GM19463 (cell line): ENCODE measurements around the gene CDR2.

Experiments used
- ATAC-seq: cut with Tn5 transposase; IDR thresholded peaks from one replicate; pipeline ENCODE4 v1.9.1; 2021; ENCODE audit warnings: mild to moderate bottlenecking, moderate library complexity; ENCODE audit not compliant: unreplicated experiment

The CDR2 gene

DNA sequence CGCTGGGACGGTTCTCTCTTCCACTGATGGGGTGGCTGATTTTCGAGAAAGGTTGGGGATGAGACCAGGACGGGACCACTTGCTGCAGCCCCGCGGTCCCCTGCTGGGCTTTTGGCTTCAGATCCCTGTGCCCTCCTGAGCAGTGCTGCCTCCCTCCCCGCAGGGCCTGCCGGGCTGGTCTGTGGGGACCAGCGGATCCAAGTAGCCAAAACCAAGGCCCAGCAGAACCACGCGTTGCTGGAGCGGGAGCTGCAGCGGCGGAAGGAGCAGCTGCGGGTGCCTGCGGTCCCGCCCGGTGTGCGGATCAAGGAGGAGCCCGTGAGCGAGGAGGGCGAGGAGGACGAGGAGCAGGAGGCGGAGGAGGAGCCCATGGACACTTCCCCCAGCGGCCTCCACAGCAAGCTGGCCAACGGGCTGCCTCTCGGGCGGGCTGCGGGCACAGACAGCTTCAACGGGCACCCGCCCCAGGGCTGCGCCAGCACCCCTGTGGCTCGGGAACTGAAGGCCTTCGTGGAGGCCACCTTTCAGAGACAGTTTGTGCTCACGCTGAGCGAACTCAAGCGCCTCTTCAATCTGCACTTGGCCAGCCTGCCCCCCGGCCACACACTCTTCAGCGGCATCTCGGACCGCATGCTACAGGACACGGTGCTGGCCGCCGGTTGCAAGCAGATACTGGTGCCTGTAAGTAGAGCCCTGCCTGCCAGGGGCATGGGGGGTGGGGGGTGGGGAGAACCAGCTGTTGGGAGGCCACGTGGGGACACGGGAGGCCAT is 48.6 kb downstream of the CDR2 start:
- no peak for ATAC-seq

DNA sequence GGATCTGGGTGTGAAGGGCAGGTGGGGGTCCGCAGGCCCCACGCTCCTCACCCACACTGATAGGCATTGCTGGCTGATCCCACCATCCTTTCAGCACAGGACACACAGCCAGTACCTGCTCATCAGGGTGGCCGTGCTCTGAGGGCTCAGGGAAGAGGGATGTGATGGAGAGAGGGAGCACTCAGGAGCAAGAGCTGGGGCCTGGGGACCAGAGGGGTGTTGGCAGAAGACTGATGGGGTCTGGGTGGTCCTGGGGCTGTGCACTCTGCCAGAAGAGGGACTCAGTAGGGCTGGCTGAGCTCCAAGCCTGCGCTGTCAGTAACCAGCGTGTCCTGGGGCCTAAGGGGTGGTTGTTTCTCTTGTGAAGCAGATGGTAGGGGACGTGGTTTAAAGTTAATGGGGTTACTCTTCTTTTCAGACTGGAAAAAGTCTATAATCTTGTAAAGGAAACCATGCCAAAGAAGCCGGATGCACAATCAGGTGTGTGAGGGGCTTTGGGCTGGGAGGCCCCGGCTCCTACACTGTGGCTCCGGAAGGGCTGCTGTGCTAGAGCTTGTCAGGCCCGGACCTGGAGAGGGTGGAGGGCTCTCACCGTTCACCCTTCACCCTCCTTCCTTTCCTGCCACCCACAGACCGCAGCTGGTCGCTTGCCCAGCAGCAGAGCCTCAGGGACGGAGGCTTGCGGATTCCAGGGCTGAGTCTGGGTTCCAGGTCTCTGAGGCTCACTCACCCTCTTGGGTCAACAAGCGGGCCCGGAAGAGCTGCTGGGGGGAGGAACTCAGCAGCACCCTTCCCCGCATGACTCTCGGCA is 49.4 kb downstream of the CDR2 start:
- ATAC-seq, result no peak

DNA sequence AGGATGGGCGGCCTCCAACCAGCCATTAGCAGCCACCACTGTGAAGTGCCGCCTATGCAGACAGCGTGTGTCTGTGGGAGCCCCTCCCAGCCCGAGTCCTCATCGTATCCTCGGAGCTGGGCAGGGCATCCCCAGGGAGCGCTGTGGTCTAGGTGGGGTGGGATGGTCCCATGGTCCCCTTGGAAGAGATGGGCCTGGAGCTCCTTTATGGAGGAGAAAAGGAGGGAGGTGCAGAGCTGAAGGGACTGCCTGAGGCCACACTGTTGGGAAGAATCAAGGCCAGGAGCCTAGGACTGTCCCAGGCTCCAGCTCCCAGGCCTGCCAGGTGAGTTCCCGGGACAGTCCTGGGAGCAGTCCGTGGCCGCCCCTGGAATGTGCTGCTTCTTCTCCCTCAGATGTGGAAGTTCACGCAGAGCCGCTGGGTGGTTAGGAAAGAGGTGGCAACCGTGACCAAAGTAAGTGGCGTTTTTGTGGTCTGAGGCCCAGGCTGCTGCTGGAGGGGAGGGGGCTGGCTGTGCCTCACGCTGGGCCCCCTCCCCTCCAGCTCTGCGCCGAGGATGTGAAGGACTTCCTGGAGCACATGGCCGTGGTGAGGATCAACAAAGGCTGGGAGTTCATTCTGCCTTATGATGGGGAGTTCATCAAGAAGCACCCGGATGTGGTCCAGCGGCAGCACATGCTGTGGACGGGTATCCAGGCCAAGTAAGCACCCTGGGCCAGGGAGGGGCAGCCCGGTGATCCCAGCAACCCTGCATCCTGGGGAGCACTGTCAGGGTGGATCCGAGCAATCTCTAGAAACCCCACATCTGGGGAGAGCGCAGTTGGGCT is 50.2 kb downstream of the CDR2 start:
- no peak for ATAC-seq

DNA sequence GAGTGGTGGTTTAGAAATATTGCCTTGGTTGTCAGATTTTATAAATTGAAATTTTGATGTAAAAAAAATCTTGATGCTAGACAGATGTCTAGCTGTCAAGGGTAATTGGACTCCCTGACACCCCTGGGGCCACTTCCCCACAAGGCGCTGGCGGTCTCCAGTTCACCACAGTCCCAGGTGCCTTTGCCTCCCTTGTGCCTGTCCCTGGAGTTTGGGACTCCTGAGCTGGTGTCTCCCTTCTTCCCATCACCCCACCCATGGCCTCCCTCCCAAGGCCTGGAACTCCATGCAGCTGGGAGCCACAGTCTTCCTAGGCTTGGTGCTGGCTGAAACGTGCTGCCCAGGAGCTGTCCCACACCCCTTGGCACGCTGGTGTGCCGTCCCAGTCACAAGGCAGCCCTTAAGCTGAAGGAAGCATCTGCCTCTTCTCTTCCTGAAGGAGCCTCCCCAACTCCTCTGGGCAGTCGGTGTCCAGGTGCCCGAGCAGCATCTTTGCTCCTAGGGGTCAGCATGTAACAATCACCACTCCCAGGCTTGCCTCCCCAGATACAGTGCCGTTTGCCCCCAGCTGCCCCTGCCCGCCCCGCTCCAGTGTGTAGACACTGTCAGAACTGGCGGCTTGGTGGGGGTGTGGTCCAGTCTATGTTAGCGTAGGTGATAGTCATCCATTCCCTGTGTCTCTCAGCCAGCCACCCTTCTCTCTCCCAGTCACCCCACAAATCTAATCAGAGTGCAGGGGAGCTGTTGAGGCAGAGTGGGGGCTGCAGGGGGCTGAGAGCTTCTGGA is 51.1 kb downstream of the CDR2 start:
- no peak for ATAC-seq

DNA sequence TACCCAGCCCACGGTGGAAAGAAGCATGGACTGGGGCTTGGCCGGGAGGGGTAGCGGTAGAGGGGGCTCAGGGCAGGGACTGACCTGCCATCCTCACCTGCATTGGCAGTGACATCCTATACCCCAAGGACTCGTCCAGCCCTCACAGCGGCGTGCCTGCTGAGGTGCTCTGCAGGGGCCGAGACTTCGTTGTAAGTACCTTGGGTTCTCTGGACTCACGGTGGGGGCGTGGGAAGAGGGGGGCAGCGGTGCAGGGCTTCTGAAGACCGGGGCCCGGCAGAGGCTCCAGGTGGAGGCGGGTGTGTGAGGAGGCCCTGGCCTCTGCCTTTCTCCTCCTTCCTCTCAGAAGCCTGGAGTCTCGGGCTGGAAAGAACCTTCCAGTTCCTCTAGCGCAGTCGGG is 51.7 kb downstream of the CDR2 start:
- no peak for ATAC-seq

DNA sequence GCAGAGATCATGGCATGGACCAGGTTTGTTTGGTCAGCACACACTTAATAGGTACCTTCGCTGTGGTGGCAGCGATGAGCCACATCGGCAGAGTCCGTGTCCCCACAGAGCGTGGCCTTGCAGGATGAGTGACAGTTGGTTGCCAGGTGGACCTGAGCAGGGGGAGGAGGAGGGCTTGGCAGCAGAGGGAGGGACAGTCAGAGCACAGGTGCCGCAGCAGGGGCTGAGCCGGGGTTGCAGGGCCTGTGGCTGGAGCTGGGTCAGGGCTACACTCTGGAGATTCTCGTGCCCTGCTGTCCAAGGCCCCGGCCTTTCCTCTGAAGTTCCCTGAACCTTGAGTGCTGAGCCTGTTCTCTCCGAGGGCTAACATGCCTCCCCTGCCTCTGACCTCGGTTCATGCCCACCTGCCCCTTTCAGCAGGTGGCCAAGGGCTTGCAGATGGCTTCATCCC is 52.4 kb downstream of the CDR2 start:
- no peak for ATAC-seq

DNA sequence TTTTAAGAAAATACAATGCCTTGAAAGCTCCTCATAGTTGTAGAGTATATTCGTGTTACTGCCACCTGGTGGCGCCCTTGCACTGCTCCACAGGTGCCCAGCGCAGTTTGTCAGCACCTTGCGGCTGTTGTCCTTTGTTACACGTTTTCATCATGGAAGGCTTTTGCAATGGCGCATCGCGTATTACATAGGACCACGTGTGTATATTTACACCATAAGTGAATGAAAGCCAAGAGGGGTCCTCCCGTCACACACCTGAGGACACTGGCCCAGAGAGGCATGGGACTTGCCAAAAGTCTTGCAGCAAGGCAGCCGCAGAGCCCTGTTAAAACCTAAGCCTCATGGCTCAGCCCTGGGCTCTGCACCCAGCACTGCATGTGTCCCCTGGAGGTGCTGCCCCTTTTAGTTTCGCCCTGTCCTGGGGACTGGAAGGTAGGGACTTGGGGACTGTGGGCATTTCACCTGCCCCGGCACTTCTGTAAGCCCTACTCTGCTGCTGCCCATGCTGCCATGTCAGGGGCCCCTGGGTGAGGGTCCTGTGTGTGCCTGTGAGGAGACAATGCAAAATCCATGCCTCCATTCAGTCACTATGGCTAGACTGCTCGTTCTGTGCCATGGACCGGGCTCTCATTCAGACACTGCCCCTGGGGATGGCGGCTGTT is 52.9 kb downstream of the CDR2 start:
- no peak for ATAC-seq

DNA sequence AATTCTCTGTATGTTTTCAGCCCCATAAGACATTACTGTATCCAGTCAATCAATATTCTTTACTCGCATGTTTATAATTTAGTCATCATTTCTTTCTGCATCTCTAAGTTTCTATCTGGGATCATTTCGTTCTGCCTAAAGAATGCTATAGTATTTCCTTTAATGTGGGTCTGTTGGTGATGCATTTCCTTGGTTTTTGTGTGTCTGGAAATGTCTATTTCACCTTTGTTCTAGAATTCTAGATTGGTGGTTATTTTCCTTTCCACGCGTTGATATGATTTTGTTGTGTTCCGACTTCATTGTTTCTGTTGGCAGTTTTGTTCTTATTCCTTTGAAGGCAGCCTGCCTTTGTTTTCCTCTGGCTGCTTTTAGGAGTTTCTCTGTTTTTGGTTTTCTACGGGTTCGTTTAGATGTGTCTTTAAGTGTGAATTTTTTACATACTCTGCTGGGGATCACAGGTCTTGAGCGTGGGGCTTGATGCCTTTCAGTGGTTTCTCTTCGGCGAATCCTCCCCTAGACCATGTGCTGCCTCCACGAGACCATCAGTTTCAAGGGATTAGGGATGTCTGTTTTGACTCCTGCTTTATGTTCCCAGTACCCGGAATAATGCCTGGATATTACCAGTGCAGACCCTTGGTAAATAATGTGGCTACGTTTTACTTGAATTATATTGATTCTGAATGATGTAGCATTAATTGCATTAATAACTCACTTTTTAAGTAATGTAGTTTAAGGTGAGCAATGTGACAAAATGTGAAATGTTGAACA is 53.7 kb downstream of the CDR2 start:
- no peak for ATAC-seq

DNA sequence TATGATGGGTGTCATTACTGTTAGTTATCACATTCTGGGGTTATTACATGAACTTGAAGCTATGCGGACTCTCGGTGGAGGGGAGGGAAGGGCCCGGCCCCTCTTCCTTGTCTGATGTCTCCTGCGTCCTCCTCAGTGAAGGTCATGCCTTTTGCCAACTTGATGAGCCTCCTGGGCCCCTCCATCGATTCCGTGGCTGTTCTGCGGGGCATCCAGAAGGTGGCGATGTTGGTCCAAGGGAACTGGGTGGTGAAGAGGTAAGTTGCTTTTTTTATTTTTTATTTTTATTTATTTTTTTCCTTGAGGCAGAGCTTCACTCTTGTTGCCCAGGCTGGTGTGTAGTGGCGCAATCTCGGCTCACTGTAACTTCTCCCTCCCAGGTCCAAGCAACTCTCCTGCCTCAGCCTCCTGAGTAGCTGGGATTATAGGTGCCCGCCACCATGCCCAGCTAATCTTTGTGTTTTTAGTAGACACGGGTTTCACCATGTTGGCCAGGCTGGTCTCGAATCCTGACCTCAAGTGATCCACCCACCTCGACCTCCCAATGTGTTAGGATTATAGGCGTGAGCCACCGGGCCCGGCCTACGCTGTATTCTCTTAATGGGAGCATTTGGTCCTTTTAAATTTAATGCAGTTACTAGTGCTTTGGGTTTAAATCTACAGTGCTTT is 55.6 kb downstream of the CDR2 start:
- no peak for ATAC-seq

DNA sequence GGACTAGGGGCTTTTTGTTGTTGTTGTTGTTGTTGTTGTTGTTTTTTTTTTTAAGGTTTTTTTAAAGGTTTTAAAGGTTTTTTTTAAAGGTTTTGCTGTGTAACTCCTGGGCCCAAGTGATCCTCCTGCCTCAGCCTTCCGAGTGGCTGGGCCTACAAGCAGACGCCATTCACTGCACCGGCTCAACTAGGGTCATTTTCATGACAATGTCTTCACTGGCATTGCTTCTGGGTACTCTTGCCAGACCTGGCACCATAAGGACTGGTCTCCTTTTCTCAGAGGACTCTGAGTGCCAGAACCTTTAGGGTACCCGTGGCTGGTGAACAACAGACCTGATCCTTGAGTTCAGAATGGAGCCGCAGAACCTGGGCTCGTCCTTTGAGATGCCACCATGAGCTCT is 56.8 kb downstream of the CDR2 start:
- ATAC-seq, result no peak

DNA sequence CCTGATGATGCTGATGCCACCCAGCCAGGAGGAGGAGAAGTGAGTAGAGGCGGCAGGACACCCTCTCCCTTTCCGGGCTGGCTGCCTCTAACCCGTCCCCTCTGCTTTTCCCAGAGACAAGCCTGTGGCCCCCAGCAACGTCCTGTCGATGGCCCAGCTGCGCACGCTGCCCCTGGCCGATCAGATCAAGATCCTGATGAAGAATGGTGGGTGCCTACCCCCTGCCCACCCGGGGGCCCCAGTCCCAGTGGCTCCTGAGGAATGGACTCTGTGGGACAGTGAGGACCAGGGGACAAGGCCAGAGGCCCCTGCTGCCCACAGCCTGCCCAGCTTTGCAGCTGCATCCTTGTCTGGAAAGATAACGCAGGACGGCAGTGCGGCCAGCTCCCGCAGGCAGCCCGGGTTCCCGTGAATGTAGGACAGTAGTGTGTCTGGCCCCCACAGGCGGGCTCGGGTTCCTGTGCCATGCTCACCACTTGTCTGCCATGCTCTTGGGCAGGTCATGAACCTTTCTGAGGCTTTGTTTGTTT is 57.4 kb downstream of the CDR2 start:
- no peak for ATAC-seq

DNA sequence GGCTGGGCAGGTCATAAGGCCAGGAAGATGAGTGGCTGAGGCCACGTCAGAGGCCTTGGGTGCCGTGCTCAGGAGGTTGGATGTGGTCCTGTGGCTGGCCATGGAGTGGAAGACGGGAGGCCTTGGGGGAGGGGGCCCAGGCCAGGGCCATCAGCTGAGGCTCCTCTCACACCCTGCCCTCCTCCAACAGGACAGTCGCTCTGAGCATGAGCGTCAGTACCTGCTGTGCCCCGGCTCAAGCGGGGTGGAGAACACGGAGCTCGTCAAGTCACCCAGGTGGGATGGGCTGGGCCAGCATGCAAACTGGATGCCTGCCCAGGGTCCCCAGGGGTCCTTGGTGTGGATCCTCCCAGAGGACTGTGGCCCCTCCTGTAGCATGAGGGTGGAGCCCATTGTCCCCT is 58.0 kb downstream of the CDR2 start:
- no peak for ATAC-seq

DNA sequence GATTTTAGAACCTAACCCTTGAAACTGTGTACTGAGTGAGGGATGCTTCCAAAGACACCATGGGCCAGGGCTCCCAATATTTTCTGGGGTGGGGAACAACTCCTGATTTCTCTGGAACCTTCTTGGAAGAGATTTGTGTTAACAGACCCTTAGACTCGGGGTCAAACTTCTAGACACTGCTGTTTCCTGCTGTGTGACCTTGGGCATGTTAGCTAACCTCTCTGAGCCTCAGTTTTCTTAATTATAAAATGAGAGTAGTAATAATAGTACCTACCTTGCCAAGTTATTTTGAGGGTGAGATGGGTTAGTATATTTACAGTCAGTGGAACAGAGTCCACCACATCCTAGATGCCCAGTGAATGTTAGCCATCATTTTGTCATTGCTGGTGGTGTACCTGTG is 58.4 kb downstream of the CDR2 start:
- no peak for ATAC-seq

DNA sequence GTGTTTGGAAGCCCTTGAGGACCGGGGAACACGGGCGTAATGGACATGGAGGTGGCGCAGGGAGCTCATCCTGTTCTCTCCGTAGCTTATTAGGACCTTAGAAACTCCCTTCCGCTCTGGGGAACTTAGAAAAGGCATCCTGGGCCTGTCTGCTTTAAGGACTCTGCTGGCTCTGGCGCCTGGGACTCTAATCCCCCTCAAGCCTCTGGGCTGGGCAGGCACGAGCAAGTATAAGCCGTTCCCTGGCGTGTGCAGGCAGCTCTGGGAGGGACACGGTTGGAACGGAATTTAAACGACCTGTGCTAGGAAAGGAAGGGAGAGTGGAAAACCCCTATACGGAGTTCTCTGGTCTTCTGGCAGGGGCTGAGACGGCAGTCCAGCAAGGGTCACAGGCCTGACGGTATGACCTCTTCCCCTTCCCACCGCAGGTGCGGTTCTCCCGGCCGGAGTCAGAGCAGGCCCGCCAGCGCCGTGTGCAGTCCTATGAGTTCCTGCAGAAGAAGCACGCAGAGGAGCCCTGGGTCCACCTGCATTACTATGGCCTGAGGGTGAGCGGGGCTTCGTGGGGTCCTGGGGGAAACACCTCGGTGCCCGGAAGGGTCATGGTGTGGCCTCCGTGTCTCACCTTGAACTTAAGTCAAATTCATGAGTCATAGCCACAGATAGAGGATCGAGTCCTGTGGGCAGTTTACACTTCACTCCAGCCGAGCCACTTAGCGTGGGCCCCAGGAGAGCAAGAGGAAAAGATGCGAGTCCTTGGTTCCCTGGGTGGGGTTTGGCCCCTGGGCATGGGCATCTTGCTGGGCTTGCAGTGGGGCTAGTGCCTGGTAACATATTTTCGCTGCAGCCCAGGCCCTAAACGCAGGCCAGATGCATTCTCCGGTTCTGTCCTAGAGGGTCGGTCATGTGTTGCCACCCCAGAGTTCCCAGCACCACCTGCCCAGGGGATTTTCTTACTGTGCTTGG is 59.5 kb downstream of the CDR2 start:
- no peak for ATAC-seq

DNA sequence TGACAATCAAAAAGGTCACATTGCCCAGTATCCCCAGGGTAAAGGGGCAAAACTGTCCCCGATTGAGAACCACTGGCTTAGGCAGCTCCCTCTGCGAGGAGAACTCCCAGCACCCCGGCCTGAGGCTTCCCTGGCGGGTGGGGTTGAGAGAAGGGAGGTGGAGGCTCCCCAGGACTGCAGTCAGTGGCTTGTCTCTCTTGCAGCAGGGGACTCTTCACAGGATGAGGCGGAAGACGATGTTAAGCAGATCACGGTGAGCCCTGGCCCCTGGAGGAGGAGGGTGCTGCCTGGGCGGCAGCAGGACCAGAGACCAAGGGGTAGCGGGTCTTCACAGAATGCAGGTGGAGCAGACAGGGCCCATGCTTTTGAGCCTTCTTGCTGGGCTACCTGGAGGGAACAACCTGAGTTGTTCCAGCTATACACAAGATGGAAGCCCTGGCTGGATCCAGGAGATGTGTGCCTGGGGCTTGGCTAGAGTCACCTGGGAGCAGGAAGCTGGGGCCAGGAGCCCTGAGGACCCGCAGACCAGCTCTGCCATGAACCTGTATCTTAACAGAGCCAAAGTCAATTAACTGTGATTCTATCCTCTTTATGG is 60.4 kb downstream of the CDR2 start:
- no peak for ATAC-seq

DNA sequence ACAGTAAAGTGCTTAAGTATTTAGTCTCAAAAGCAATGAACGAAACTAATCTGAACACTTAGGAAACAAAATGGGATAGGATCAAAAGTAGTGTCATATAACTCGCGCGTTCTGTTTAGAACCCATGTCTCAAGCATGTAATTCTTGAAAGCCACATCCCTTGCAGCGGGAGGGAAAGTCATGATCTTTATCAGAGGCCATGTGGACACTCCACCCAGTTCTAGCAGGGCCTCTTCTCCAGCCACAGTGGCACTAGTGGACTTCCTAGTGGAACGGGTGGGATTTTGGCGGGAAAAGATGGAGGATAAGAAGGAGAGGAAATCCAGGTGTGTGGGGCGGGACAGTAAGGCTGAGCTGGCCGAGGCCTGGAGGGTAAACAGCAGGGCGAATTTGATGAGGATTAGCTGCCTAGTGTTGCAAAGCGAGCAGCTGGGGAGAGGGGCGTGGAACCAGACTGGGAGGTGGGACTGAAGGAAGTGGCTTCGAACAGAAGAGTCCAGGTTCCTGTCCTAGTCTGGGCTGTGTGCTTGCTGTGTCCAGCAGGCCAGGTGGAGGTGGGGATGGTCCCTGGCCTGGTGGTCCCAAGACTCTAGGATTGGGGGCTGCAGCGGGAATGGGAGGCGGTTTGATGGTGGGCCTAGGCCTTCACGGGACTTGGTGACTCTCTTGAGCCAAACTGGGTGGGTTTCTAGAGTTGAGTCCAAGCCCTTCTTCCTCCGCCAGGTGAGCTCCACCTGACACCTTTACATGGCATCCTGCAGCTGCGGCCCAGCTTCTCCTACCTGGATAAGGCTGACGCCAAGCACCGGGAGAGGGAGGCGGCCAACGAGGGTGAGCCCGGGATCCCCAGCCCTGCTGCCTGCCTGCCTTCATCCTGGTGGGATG is 61.3 kb downstream of the CDR2 start:
- no peak for ATAC-seq
